Peyer's patch (tissue), 4 donors: Measurements from ENCODE around the gene SH3RF3. TPM values are rescaled to one million over a fixed set of nuclear protein-coding genes. Genes with fewer than 3 reads are reported as not detected.

Experiments used
- DNase-seq, 3 donors: peaks; one replicate each; pipeline ENCODE4 v3.0.0-alpha.2; 2017 to 2019
- H3K27ac ChIP-seq, 4 donors: fragments of 200-600 bp; sonication (generic); one replicate each; pipeline ENCODE4 v1.5.1; 2016 to 2019
- H3K27me3 ChIP-seq, 2 donors: fragments of 200-600 bp; sonication (generic); one replicate each; pipeline ENCODE4 v1.5.1; 2019
- H3K36me3 ChIP-seq, 3 donors: fragments of 200-600 bp; sonication (generic); one replicate each; pipeline ENCODE4 v1.5.1; 2016 to 2019
- H3K4me1 ChIP-seq, 4 donors: fragments of 200-600 bp; sonication (generic); one replicate each; pipeline ENCODE4 v1.5.1; 2016 to 2019
- H3K4me3 ChIP-seq, 4 donors: fragments of 200-600 bp; sonication (generic); 1 replicate in 3 of 4; 2 replicates in 1 of 4; pipeline ENCODE4 v1.5.1; 2016 to 2019; ENCODE audit warnings: mild to moderate bottlenecking in 1 of 4
- H3K9me3 ChIP-seq, 4 donors: fragments of 200-600 bp; sonication (generic); one replicate each; pipeline ENCODE4 v1.5.1; 2016 to 2019; ENCODE audit warnings: mild to moderate bottlenecking in 1 of 4
- POLR2A ChIP-seq, 2 donors: fragments of 450-650 bp; IDR thresholded peaks; one replicate each; pipeline ENCODE4 v1.5.1; 2017; ENCODE audit warnings: antibody characterized with exemption in 2 of 2, mild to moderate bottlenecking in 2 of 2, moderate library complexity in 2 of 2
- total RNA-seq, 4 donors: library from RNA; depleted of rRNA; stranded (reverse); fragments of >200 nt; gene quantifications; one replicate each; pipeline ENCODE4 v1.1.0, GENCODE V29; 2016
- TF ChIP-seq, protein P1 (sequence below), 6 experiments: fragments of 450-650 bp in 4 of 6; fragments of 200-600 bp in 2 of 6; sonication (generic) in 1 of 6; IDR thresholded peaks; one replicate each; pipeline ENCODE4 v1.5.1; 2017 to 2019; ENCODE audit warnings: antibody characterized with exemption in 6 of 6, mild to moderate bottlenecking in 3 of 6, moderate library complexity in 1 of 6

Gene SH3RF3
- total RNA-seq, 4 donors from 2014 or later: 1.1 to 5.0 (median 3.3) TPM

DNA sequence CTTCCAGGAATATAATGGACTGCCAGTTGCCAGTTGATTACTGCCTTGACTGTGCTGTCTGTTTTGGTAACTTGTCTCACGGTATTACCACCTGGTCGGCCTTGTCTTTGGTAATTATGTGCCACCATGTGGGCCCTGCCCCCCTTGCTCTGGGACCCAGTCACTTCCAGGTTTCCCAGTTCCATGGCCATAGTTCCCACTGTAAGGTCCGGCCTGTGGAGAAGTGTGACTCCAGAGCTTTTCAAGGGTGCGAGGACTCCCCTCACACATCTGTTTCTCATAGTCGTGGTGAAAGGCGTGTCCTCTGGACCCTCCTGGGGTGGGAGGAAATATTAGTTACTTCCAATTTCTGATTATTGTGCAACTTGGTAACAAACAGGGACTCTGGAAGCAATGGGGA is 334.2 kb downstream of the SH3RF3 start:
- no peaks in the 10 kb centered on the region for H3K36me3 ChIP-seq
- no peaks in the 10 kb centered on the region for H3K4me1 ChIP-seq
- H3K4me3 ChIP-seq: no peak overlapping the region
- no peaks in the 10 kb centered on the region for H3K27me3 ChIP-seq
- peak in 2 of 3 donors; percentile 2 to 21 for DNase-seq
- no peaks in the 10 kb centered on the region for H3K9me3 ChIP-seq
- TF ChIP-seq, protein P1, sequence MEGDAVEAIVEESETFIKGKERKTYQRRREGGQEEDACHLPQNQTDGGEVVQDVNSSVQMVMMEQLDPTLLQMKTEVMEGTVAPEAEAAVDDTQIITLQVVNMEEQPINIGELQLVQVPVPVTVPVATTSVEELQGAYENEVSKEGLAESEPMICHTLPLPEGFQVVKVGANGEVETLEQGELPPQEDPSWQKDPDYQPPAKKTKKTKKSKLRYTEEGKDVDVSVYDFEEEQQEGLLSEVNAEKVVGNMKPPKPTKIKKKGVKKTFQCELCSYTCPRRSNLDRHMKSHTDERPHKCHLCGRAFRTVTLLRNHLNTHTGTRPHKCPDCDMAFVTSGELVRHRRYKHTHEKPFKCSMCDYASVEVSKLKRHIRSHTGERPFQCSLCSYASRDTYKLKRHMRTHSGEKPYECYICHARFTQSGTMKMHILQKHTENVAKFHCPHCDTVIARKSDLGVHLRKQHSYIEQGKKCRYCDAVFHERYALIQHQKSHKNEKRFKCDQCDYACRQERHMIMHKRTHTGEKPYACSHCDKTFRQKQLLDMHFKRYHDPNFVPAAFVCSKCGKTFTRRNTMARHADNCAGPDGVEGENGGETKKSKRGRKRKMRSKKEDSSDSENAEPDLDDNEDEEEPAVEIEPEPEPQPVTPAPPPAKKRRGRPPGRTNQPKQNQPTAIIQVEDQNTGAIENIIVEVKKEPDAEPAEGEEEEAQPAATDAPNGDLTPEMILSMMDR (IDR thresholded peaks at IDR 0.05): no peak
- TF ChIP-seq POLR2A (IDR thresholded peaks at IDR 0.05): no peak
- no peak overlapping the region for H3K27ac ChIP-seq

GRCh38 chr2:109463891-109464290 is 334.9 kb downstream of the SH3RF3 start:
- no peak for TF ChIP-seq POLR2A (IDR thresholded peaks at IDR 0.05)
- TF ChIP-seq, protein P1 (IDR thresholded peaks at IDR 0.05): no peak
- H3K9me3 ChIP-seq: no peaks in the 10 kb centered on the region
- H3K27ac ChIP-seq: no peak overlapping the region
- H3K36me3 ChIP-seq: no peaks in the 10 kb centered on the region
- no peak overlapping the region for H3K4me3 ChIP-seq
- no peaks in the 10 kb centered on the region for H3K4me1 ChIP-seq
- DNase-seq: peak in 1 of 3 donors; percentile 7
- H3K27me3 ChIP-seq: no peaks in the 10 kb centered on the region

DNA sequence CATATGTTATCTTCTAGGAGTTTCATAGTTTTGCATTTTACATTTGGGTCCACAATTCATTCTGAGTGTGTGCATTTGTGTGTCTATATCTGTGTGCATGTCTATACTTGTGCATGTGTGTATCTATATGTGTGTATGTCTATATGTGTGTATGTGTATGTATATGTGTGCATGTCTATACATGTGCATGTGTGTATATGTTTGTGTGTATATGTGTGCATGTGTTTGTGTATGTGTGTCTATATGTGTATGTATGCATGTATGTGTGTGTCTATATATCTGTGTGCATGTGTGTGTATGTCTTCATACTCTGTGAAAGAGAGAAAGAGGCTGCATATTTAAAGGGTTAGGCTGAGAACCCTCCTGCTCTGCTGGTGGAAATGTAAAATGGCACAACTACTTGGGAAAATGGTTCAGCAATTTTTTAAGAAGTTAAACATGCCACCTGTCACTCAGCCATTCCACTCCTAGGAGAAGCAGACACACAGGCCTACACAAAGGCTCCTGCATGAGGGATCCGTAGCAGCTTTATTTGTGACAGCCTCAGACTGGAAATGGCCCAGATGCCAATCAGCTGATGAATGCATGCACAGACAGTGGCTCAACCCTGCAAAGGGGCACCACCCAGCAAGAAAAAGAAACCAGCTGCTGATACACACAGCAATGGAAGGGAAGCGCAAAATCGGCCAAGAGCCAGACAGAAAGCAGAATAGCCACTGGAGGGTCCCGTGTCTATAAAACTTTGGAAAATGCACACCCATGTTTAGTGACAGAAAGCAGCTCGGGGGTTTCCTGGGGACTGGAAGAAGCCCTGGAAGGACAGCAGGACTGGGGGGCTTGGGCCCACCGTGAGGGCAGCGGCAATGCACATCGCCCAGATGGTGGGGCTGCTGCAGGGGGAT is 337.9 kb downstream of the SH3RF3 start:
- Histone ChIP-seq H3K27me3 (no peaks in the 10 kb centered on the region), H3K4me3 (no peak overlapping the region), H3K27ac (no peak overlapping the region), H3K9me3 (no peaks in the 10 kb centered on the region), H3K4me1 (peaks cover 0 to 3% (median 0%) of the 10 kb centered on the region in 4 donors), H3K36me3 (no peaks in the 10 kb centered on the region)
- TF ChIP-seq, protein P1 (IDR thresholded peaks at IDR 0.05): no peak
- TF ChIP-seq POLR2A (IDR thresholded peaks at IDR 0.05): no peak
- DNase-seq: peak in 2 of 3 donors; percentile 28 to 34

DNA sequence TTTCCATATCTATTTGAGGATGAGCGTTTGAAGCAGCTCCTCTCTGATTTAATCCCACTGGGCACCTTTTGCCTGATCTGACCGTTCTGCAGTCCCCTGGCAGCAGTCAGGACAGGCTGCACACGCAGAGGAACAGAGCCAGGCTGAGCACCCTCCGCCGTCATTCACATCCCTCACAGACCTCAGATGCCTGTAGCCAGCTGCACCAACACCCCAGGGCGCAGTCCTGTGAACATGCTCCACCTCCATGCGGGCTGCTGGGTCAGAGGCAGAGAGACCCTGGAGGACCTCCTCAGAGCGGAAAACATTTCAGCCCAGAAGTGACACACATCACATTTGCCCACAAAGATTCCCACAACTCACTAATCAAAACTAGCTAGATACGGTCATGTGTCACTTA is 338.7 kb downstream of the SH3RF3 start:
- no peak overlapping the region for H3K27ac ChIP-seq
- no peaks in the 10 kb centered on the region for H3K27me3 ChIP-seq
- no peak overlapping the region for H3K4me3 ChIP-seq
- no peak for TF ChIP-seq POLR2A (IDR thresholded peaks at IDR 0.05)
- TF ChIP-seq, protein P1 (IDR thresholded peaks at IDR 0.05): no peak
- peak in 2 of 3 donors; percentile 16 to 26 for DNase-seq
- no peaks in the 10 kb centered on the region for H3K36me3 ChIP-seq
- H3K4me1 ChIP-seq: peaks cover 0 to 3% (median 0%) of the 10 kb centered on the region in 4 donors
- no peaks in the 10 kb centered on the region for H3K9me3 ChIP-seq

- DNase-seq: peak in 1 of 3 donors; percentile 22
- H3K36me3 ChIP-seq: no peaks in the 10 kb centered on the region
- H3K4me3 ChIP-seq: no peak overlapping the region
- H3K9me3 ChIP-seq: no peaks in the 10 kb centered on the region
- no peak overlapping the region for H3K27ac ChIP-seq
- peaks cover 0 to 3% (median 0%) of the 10 kb centered on the region in 4 donors for H3K4me1 ChIP-seq
- TF ChIP-seq, protein P1 (IDR thresholded peaks at IDR 0.05): no peak
- TF ChIP-seq POLR2A (IDR thresholded peaks at IDR 0.05): no peak
- H3K27me3 ChIP-seq: no peaks in the 10 kb centered on the region
These were observed 339.9 kb downstream of the SH3RF3 start for GRCh38 chr2:109468893-109469292.
